Suppressor macrophage (primary cell): ENCODE measurements around the gene TMEM202.
A peak's percentile ranks its signal among the peaks of the same experiment; 100 is the strongest.
"Not testable (repeated sequence)": the region's sequence is repeated elsewhere in the genome, so short reads cannot be mapped to it uniquely, and the experiment has no call there.

ENCODE experiments used
- DNase-seq, 4 experiments: peaks; one replicate each; pipeline ENCODE4 v3.0.0-alpha.2; 2020 to 2022

TMEM202 gene

GRCh38 chr15:72402726-72403125, 4.6 kb downstream of the TMEM202 start:
- DNase-seq = no peak

- DNase-seq = no peak
These were observed 6.3 kb downstream of the TMEM202 start for GRCh38 chr15:72404356-72404755.

- DNase-seq = no peak
These were observed 6.7 kb downstream of the TMEM202 start for GRCh38 chr15:72404841-72405240.

GRCh38 chr15:72406936-72407335, 8.8 kb downstream of the TMEM202 start:
- DNase-seq = no peak

- DNase-seq = no peak
These were observed 13.0 kb downstream of the TMEM202 start for GRCh38 chr15:72411111-72411510.

GRCh38 chr15:72411544-72411943, 13.4 kb downstream of the TMEM202 start:
- DNase-seq = no peak

- DNase-seq = not testable (repeated sequence)
These were observed 15.2 kb downstream of the TMEM202 start for GRCh38 chr15:72413337-72413736.

- DNase-seq = no peak
These were observed 17.2 kb downstream of the TMEM202 start for GRCh38 chr15:72415304-72415703.

- DNase-seq = not testable (repeated sequence)
These were observed 21.7 kb downstream of the TMEM202 start for GRCh38 chr15:72419768-72420167.

- DNase-seq = peak; percentile 17 to 78 (median 59)
These were observed 22.5 kb downstream of the TMEM202 start for GRCh38 chr15:72420576-72420975.

- no peak for DNase-seq
These were observed 23.4 kb downstream of the TMEM202 start for GRCh38 chr15:72421484-72421883.

- DNase-seq = no peak
These were observed 25.2 kb downstream of the TMEM202 start for GRCh38 chr15:72423256-72423655.

GRCh38 chr15:72426753-72427152, 28.6 kb downstream of the TMEM202 start:
- no peak for DNase-seq

GRCh38 chr15:72437650-72438316, 39.7 kb downstream of the TMEM202 start:
- no peak for DNase-seq

GRCh38 chr15:72442848-72443247, 44.7 kb downstream of the TMEM202 start:
- not testable (repeated sequence) for DNase-seq

- DNase-seq = no peak
These were observed 47.3 kb downstream of the TMEM202 start for GRCh38 chr15:72445426-72445825.

GRCh38 chr15:72450805-72451204, 52.7 kb downstream of the TMEM202 start:
- no peak for DNase-seq

- DNase-seq = no peak
These were observed 53.1 kb downstream of the TMEM202 start for GRCh38 chr15:72451224-72451623.

GRCh38 chr15:72456684-72457083, 58.6 kb downstream of the TMEM202 start:
- DNase-seq = no peak
